Endothelial cell of umbilical vein (primary cell): ENCODE measurements around the gene GUCY1B1.

ENCODE experiments used
- MYC ChIP-seq: IDR thresholded peaks from one replicate; pipeline ENCODE4 v1.6.1; 2011; ENCODE audit warnings: mild to moderate bottlenecking, low read depth, low read length
- POLR2A ChIP-seq: IDR thresholded peaks from 2 replicates; pipeline ENCODE4 v1.6.1; 2012; ENCODE audit warnings: low read depth, mild to moderate bottlenecking, control low read depth, low read length
- POLR2AphosphoS5 ChIP-seq: IDR thresholded peaks from 2 replicates; pipeline ENCODE4 v1.6.1; 2012; ENCODE audit warnings: low read depth, mild to moderate bottlenecking, control low read depth, low read length, moderate library complexity; ENCODE audit not compliant: insufficient read depth
- TF ChIP-seq, protein P1 (sequence below), 2 donors: IDR thresholded peaks; 1 replicate in 1 of 2; 2 replicates in 1 of 2; pipeline ENCODE4 v1.5.1; 2011; ENCODE audit warnings: low read length in 2 of 2, mild to moderate bottlenecking in 2 of 2, moderate library complexity in 2 of 2, control low read depth in 1 of 2, inconsistent platforms in 1 of 2, low read depth in 1 of 2; ENCODE audit not compliant: insufficient read depth in 1 of 2; ENCODE audit errors: extremely low read depth in 1 of 2

- TF ChIP-seq, protein P1, sequence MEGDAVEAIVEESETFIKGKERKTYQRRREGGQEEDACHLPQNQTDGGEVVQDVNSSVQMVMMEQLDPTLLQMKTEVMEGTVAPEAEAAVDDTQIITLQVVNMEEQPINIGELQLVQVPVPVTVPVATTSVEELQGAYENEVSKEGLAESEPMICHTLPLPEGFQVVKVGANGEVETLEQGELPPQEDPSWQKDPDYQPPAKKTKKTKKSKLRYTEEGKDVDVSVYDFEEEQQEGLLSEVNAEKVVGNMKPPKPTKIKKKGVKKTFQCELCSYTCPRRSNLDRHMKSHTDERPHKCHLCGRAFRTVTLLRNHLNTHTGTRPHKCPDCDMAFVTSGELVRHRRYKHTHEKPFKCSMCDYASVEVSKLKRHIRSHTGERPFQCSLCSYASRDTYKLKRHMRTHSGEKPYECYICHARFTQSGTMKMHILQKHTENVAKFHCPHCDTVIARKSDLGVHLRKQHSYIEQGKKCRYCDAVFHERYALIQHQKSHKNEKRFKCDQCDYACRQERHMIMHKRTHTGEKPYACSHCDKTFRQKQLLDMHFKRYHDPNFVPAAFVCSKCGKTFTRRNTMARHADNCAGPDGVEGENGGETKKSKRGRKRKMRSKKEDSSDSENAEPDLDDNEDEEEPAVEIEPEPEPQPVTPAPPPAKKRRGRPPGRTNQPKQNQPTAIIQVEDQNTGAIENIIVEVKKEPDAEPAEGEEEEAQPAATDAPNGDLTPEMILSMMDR (IDR thresholded peaks at IDR 0.05; ENCODE audit: extremely low read depth in 1 of 2, insufficient read depth in 1 of 2, low read depth in 1 of 2, low read length in 2 of 2), result no peak
- no peak for TF ChIP-seq MYC
- no peak for TF ChIP-seq POLR2A
- no peak for TF ChIP-seq POLR2AphosphoS5
These were observed 22.5 kb downstream of the GUCY1B1 start for GRCh38 chr4:155781249-155781831.
